GM18861 (cell line): ENCODE results near the gene LASP1.

ENCODE experiments used
- ATAC-seq: cut with Tn5 transposase; IDR thresholded peaks from one replicate; pipeline ENCODE4 v1.9.1; 2021; ENCODE audit not compliant: unreplicated experiment

Gene LASP1

GRCh38 chr17:38885728-38886642, 16.1 kb downstream of the LASP1 start:
- no peak for ATAC-seq

GRCh38 chr17:38886643-38887010, 16.8 kb downstream of the LASP1 start:
- ATAC-seq = no peak

GRCh38 chr17:38888842-38889241, 19.0 kb downstream of the LASP1 start:
- ATAC-seq = no peak

- no peak for ATAC-seq
Measured at GRCh38 chr17:38889745-38890409, 20.0 kb downstream of the LASP1 start.

- ATAC-seq = no peak
Measured at GRCh38 chr17:38890410-38890746, 20.5 kb downstream of the LASP1 start.

- ATAC-seq = no peak
Measured at GRCh38 chr17:38891441-38891840, 21.6 kb downstream of the LASP1 start.

GRCh38 chr17:38892083-38892482, 22.2 kb downstream of the LASP1 start:
- ATAC-seq = no peak

GRCh38 chr17:38892620-38893019, 22.8 kb downstream of the LASP1 start:
- no peak for ATAC-seq

- no peak for ATAC-seq
Measured at GRCh38 chr17:38893113-38893512, 23.3 kb downstream of the LASP1 start.

GRCh38 chr17:38893607-38894006, 23.7 kb downstream of the LASP1 start:
- no peak for ATAC-seq

GRCh38 chr17:38894276-38894675, 24.4 kb downstream of the LASP1 start:
- no peak for ATAC-seq

GRCh38 chr17:38896346-38896954, 26.6 kb downstream of the LASP1 start:
- ATAC-seq = no peak

GRCh38 chr17:38897176-38897575, 27.3 kb downstream of the LASP1 start:
- no peak for ATAC-seq

- no peak for ATAC-seq
Measured at GRCh38 chr17:38897671-38898290, 27.9 kb downstream of the LASP1 start.

GRCh38 chr17:38898291-38898679, 28.4 kb downstream of the LASP1 start:
- peak; percentile 20 for ATAC-seq

GRCh38 chr17:38898812-38899348, 29.0 kb downstream of the LASP1 start:
- peak; percentile 55 for ATAC-seq

GRCh38 chr17:38899421-38899820, 29.6 kb downstream of the LASP1 start:
- no peak for ATAC-seq

- ATAC-seq = no peak
Measured at GRCh38 chr17:38900978-38901656, 31.3 kb downstream of the LASP1 start.

- ATAC-seq = no peak
Measured at GRCh38 chr17:38903404-38903803, 33.5 kb downstream of the LASP1 start.

GRCh38 chr17:38904892-38905291, 35.0 kb downstream of the LASP1 start:
- no peak for ATAC-seq

- no peak for ATAC-seq
Measured at GRCh38 chr17:38905375-38905774, 35.5 kb downstream of the LASP1 start.
